K562 (cell line): Measurements from ENCODE around the gene MTPN. TPM values are rescaled to one million over a fixed set of nuclear protein-coding genes. Genes with fewer than 3 reads are reported as not detected.

Source experiments
- COPS2 ChIP-seq: fragments of 450-650 bp; conservative IDR thresholded peaks from 2 replicates; pipeline ENCODE4 v1.6.1; 2016; ENCODE audit warnings: mild to moderate bottlenecking, moderate library complexity
- IFI16 ChIP-seq: fragments of 250-450 bp; sonication (Bioruptor Pico); IDR thresholded peaks from 2 replicates; pipeline ENCODE4 v2.1.2; 2022; ENCODE audit warnings: mild to moderate bottlenecking, inconsistent platforms
- MAFG ChIP-seq: fragments of 450-650 bp; conservative IDR thresholded peaks from 2 replicates; pipeline ENCODE4 v1.6.1; 2016; ENCODE audit warnings: missing genetic modification characterization, missing compliant biosample characterization
- MEF2A ChIP-seq: IDR thresholded peaks from 2 replicates; pipeline ENCODE4 v1.6.1; 2011; ENCODE audit warnings: low read depth, mild to moderate bottlenecking, low read length, moderate library complexity; ENCODE audit not compliant: control insufficient read depth
- MTA3 ChIP-seq: fragments of 450-650 bp; formaldehyde crosslinking; IDR thresholded peaks from 2 replicates; pipeline ENCODE4 v1.6.1; 2017; ENCODE audit warnings: mild to moderate bottlenecking, borderline replicate concordance
- NFE2 ChIP-seq: IDR thresholded peaks from 2 replicates; pipeline ENCODE4 v1.6.1; 2014; ENCODE audit warnings: antibody characterized with exemption, low read depth
- POLR2B ChIP-seq: fragments of 450-650 bp; IDR thresholded peaks from 2 replicates; pipeline ENCODE4 v1.6.1; 2018; ENCODE audit warnings: low read depth; ENCODE audit not compliant: partially characterized antibody
- SP2 ChIP-seq: IDR thresholded peaks from 2 replicates; pipeline ENCODE4 v1.6.1; 2011; ENCODE audit warnings: mild to moderate bottlenecking, low read depth, low read length, moderate library complexity; ENCODE audit not compliant: poor library complexity, severe bottlenecking; ENCODE audit errors: extremely low read depth
- TFAM ChIP-seq: fragments of 250-450 bp; sonication (Bioruptor Pico); conservative IDR thresholded peaks from 2 replicates; pipeline ENCODE4 v1.5.0; 2021; ENCODE audit warnings: mild to moderate bottlenecking, moderate library complexity
- ZNF717 ChIP-seq: fragments of 250-450 bp; sonication (Bioruptor Pico); IDR thresholded peaks from 2 replicates; pipeline ENCODE4 v1.5.0; 2021
- ZNF780A ChIP-seq: fragments of 250-450 bp; sonication (Bioruptor Pico); IDR thresholded peaks from 2 replicates; pipeline ENCODE4 v1.5.0; 2021; ENCODE audit warnings: mild to moderate bottlenecking
- polyA plus RNA-seq, 8 experiments: library from polyadenylated mRNA; depleted of rRNA in 4 of 8; stranded (reverse) in 5 of 8; unstranded in 3 of 8; fragments of >200 nt; fragmentation: Nextera tagmentation in 2 of 8; fragmentation: Illumina TruSeq in 1 of 8; extraction: Ambion mirVana in 2 of 8; extraction: Trizol in 1 of 8; gene quantifications; 2 replicates each; pipeline versions ENCODE4 v1.2.1 to v1.2.3, GENCODE V29; 2011 to 2014; ENCODE audit warnings: inconsistent platforms in 1 of 8, missing spikeins in 1 of 8
- total RNA-seq, 7 experiments: library from RNA; depleted of rRNA in 6 of 7; stranded (reverse); fragments of >200 nt in 6 of 7; fragmentation: Illumina TruSeq in 2 of 7; extraction: Trizol in 2 of 7; gene quantifications; 2 replicates each; pipeline versions ENCODE4 v1.2.1 to v1.2.3, GENCODE V29; 2011 to 2021; ENCODE audit warnings: low replicate concordance in 1 of 7
- TF ChIP-seq, protein P1 (sequence below), 2 experiments: IDR thresholded peaks; 2 replicates each; pipeline ENCODE4 v1.6.1; 2011; ENCODE audit warnings: borderline replicate concordance in 1 of 2, control low read depth in 1 of 2, low read depth in 1 of 2, low read length in 1 of 2, mild to moderate bottlenecking in 1 of 2, mixed read lengths in 1 of 2, moderate library complexity in 1 of 2; ENCODE audit not compliant: insufficient read depth in 1 of 2, insufficient read length in 1 of 2, poor library complexity in 1 of 2, severe bottlenecking in 1 of 2; ENCODE audit errors: extremely low read depth in 1 of 2
- TF ChIP-seq, protein P2 (sequence below), 2 experiments: fragments of 450-650 bp in 1 of 2; sonication (generic) in 1 of 2; formaldehyde crosslinking; conservative IDR thresholded peaks; 2 replicates each; pipeline versions ENCODE4 v1.4.0 to v1.8.1; 2020 to 2022; ENCODE audit warnings: mild to moderate bottlenecking in 1 of 2, missing genetic modification reagents in 1 of 2
- TF ChIP-seq, protein P3 (sequence below): IDR thresholded peaks from 2 replicates; pipeline ENCODE4 v1.6.1; 2014; ENCODE audit warnings: antibody characterized with exemption
- TF ChIP-seq, protein P4 (sequence below): sonication (generic); formaldehyde crosslinking; IDR thresholded peaks from 2 replicates; pipeline ENCODE4 v1.8.0; 2023; ENCODE audit warnings: mild to moderate bottlenecking, missing genetic modification reagents
- TF ChIP-seq, protein P5 (sequence below): fragments of 450-650 bp; conservative IDR thresholded peaks from 2 replicates; pipeline ENCODE4 v1.6.1; 2016; ENCODE audit warnings: missing genetic modification characterization, low read depth, mild to moderate bottlenecking, control low read depth, missing compliant biosample characterization
- TF ChIP-seq, protein P6 (sequence below): fragments of 250-450 bp; sonication (Bioruptor Pico); IDR thresholded peaks from 2 replicates; pipeline ENCODE4 v1.6.1; 2021; ENCODE audit warnings: mild to moderate bottlenecking
- TF ChIP-seq, protein P7 (sequence below): fragments of 450-650 bp; IDR thresholded peaks from 2 replicates; pipeline ENCODE4 v1.6.1; 2016; ENCODE audit warnings: antibody characterized with exemption

The MTPN gene
- total and polyA plus RNA-seq, 9 of the 15 experiments (the other 6 are each of a cell fraction or from before 2014, with no cell fraction given) = 68.5 to 261 (median 156) TPM

DNA sequence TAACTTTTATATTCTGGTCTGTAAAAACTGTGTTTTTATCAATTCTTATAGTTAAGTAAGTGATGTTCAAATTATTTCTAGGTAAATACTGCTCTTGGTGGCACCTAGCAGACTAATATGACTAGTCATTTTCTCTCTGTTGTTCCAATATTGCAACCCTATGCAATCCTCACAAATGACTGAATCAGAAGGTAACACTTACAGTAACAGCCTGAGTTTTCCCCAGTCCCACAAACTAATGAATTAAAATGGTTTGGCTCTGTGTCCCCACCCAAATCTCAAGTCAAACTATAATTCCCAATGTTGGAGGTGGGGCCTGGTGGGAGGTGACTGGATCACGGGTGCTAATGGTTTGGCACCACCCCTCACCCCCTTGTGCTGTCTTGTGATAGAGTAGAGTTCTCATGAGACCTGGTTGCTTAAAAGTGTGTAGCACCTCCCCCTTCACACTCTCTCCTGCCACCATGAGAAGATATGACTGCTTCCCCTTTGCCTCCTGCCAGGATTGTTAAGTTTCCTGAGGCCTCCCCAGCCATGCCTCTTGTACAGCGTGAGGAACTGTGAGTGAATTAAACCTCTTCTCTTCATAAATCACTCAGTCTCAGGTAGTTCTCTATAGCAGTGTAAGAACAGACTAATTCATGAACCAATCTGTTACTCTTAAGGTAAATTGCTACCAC is 43.5 kb downstream of the MTPN start (continued):
- TF ChIP-seq, protein P1, sequence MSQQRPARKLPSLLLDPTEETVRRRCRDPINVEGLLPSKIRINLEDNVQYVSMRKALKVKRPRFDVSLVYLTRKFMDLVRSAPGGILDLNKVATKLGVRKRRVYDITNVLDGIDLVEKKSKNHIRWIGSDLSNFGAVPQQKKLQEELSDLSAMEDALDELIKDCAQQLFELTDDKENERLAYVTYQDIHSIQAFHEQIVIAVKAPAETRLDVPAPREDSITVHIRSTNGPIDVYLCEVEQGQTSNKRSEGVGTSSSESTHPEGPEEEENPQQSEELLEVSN (IDR thresholded peaks at IDR 0.05; ENCODE audit: borderline replicate concordance in 1 of 2, extremely low read depth in 1 of 2, insufficient read depth in 1 of 2, insufficient read length in 1 of 2, low read depth in 1 of 2, low read length in 1 of 2, poor library complexity in 1 of 2, severe bottlenecking in 1 of 2) = peak in 1 of 2 experiments; percentile 42
- TF ChIP-seq SP2 = no peak
- TF ChIP-seq, protein P2, sequence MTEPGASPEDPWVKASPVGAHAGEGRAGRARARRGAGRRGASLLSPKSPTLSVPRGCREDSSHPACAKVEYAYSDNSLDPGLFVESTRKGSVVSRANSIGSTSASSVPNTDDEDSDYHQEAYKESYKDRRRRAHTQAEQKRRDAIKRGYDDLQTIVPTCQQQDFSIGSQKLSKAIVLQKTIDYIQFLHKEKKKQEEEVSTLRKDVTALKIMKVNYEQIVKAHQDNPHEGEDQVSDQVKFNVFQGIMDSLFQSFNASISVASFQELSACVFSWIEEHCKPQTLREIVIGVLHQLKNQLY (CRISPR knock-in tag; conservative IDR thresholded peaks at IDR 0.05) = 0 out of 4 replicates have a peak, but pooled peaks of 1 of the 2 experiments have one; percentile 54
- no peak for TF ChIP-seq POLR2B
- peak; percentile 19; the same call in 1 of the 2 replicates for TF ChIP-seq NFE2
- 0 out of 2 replicates have a peak, but pooled peaks have one; percentile 24 for TF ChIP-seq MTA3
- no peak for TF ChIP-seq TFAM
- no peak for TF ChIP-seq COPS2
- TF ChIP-seq IFI16 (CRISPR knock-in tag) = no peak
- TF ChIP-seq, protein P3, sequence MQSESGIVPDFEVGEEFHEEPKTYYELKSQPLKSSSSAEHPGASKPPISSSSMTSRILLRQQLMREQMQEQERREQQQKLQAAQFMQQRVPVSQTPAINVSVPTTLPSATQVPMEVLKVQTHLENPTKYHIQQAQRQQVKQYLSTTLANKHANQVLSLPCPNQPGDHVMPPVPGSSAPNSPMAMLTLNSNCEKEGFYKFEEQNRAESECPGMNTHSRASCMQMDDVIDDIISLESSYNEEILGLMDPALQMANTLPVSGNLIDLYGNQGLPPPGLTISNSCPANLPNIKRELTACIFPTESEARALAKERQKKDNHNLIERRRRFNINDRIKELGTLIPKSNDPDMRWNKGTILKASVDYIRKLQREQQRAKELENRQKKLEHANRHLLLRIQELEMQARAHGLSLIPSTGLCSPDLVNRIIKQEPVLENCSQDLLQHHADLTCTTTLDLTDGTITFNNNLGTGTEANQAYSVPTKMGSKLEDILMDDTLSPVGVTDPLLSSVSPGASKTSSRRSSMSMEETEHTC = peak; percentile 57; the same call in 1 of the 2 replicates
- TF ChIP-seq, protein P4, sequence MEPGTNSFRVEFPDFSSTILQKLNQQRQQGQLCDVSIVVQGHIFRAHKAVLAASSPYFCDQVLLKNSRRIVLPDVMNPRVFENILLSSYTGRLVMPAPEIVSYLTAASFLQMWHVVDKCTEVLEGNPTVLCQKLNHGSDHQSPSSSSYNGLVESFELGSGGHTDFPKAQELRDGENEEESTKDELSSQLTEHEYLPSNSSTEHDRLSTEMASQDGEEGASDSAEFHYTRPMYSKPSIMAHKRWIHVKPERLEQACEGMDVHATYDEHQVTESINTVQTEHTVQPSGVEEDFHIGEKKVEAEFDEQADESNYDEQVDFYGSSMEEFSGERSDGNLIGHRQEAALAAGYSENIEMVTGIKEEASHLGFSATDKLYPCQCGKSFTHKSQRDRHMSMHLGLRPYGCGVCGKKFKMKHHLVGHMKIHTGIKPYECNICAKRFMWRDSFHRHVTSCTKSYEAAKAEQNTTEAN (CRISPR knock-in tag) = no peak
- no peak for TF ChIP-seq MEF2A
- TF ChIP-seq, protein P5, sequence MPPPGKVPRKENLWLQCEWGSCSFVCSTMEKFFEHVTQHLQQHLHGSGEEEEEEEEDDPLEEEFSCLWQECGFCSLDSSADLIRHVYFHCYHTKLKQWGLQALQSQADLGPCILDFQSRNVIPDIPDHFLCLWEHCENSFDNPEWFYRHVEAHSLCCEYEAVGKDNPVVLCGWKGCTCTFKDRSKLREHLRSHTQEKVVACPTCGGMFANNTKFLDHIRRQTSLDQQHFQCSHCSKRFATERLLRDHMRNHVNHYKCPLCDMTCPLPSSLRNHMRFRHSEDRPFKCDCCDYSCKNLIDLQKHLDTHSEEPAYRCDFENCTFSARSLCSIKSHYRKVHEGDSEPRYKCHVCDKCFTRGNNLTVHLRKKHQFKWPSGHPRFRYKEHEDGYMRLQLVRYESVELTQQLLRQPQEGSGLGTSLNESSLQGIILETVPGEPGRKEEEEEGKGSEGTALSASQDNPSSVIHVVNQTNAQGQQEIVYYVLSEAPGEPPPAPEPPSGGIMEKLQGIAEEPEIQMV = no peak
- TF ChIP-seq, protein P6, sequence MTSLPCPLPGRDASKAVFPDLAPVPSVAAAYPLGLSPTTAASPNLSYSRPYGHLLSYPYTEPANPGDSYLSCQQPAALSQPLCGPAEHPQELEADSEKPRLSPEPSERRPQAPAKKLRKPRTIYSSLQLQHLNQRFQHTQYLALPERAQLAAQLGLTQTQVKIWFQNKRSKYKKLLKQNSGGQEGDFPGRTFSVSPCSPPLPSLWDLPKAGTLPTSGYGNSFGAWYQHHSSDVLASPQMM (CRISPR knock-in tag) = no peak
- TF ChIP-seq, protein P7, sequence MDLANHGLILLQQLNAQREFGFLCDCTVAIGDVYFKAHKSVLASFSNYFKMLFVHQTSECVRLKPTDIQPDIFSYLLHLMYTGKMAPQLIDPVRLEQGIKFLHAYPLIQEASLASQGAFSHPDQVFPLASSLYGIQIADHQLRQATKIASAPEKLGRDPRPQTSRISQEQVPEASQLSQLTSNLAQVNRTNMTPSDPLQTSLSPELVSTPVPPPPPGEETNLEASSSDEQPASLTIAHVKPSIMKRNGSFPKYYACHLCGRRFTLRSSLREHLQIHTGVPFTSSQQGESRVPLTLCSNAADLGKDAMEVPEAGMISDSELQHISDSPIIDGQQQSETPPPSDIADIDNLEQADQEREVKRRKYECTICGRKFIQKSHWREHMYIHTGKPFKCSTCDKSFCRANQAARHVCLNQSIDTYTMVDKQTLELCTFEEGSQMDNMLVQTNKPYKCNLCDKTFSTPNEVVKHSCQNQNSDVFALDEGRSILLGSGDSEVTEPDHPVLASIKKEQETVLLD = no peak
- peak; percentile 46; the same call in 1 of the 2 replicates for TF ChIP-seq MAFG
- TF ChIP-seq ZNF717 = no peak
- TF ChIP-seq ZNF780A (CRISPR knock-in tag) = no peak
